HG02852 (cell line): ENCODE results near the gene GAL3ST1.

Source experiments
- ATAC-seq: cut with Tn5 transposase; IDR thresholded peaks from one replicate; pipeline ENCODE4 v1.9.1; 2021; ENCODE audit warnings: mild to moderate bottlenecking, moderate library complexity; ENCODE audit not compliant: unreplicated experiment

GAL3ST1 gene

DNA sequence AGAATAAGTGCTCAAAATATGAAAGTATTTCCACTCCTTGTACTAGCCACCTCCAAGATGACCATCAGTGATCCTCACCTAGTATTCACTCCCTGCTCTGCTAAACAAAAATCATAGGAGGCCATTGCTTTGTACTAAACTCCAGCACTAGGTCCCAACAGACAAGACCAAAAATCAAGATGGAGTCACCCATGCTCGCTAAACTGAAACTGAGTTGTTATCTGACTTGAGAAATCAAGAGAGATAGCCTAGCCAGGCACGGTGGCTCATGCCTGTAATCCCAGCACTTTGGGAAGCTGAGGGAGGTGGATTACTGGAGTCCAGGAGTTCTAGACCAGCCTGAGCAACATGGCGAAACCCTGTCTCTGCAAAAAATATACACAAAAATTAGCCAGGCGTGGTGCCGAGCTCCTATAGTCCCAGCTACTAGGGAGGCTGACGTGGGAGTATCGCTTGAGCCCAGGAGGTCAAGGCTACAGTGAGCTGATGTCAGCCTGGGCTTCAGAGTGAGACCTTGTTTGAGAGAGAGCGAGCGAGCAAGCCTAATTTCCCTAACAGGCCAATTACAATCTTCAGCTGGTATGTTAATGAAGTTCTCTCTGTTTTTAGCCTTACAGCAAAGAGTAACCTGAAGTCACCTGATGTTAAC, 37.3 kb downstream of the GAL3ST1 start:
- no peak for ATAC-seq

DNA sequence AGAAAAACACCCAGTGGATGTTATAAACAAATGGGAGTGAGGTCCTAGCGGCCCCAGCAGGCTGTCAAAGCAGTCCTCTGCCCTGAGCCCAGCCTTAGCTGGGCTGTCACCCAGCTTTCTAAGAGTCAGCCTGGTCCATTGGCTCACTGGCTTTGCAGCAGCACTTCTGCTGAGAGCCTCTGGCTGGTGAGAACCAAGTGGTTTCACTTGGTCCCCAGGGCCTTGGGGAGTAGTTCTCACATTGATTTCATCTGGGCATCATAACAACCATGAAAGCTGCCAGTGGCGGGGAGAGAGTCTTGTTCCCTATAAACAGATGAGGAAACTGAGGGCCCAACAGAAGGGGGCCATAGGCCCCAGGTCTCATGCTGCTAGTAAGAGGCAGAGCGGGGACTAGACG, 39.3 kb downstream of the GAL3ST1 start:
- ATAC-seq = no peak

DNA sequence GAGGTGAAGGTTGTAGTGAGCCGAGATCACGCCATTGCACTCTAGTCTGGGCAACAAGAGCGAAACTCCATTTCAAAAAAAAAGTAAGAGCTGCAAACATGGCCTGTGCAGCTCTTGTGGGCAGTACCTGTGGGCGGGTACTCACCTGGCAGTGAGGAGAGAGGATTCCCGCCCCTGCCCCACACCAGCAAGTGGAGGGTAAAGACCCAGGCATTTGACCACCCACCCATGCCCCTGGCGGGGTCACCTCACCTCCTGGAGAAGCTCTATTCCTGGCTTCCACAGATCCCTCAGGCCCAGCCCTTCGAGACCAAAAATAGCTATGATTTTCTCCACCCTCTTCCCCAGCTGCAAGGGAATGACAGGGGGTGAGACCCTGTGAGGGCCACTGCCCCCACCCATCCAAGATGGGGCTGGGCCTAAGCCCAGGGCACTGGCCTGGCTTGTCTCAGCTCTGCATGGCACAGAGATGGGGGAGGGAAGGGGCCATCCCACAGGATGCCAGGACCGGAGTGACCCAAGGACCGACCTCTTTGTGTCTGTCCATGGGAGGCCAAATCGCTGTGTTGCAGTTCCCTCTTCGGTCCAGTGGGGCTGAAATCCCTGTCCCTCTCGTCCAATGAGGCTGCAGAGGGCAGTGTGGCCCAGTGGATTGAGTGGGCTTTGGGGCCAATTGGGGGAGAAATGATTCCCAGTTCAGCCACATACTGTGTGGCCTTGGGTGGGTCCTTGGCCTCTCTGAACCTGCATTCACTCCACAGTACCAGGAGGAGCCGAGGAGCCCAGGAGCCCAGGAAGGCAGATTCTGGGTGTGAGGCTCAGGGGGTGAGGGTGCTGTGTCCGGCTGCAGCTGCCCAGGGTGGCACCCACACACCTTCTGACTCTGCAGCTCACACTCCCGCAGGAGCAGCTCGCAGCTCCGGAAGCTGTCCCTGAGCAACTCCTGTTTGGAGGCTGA, 42.5 kb downstream of the GAL3ST1 start:
- ATAC-seq = no peak

DNA sequence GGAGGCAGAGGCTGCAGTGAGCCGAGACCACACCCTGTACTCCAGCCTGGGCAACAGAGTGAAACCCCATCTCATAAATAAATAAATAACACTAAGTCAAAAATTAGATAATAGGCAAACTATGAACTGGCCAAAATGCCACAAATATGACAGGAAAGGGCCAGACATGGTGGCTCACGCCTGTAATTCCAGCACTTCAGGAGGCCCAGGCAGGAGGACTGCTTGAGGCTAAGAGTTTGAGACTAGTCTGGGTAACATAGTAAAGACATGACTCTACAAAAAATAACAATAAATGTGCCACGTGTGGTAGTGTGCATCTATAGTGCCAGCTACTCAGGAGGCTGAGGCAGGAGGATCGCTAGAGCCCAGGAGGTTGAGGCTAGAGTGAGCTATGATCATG, 47.8 kb downstream of the GAL3ST1 start:
- ATAC-seq = no peak

DNA sequence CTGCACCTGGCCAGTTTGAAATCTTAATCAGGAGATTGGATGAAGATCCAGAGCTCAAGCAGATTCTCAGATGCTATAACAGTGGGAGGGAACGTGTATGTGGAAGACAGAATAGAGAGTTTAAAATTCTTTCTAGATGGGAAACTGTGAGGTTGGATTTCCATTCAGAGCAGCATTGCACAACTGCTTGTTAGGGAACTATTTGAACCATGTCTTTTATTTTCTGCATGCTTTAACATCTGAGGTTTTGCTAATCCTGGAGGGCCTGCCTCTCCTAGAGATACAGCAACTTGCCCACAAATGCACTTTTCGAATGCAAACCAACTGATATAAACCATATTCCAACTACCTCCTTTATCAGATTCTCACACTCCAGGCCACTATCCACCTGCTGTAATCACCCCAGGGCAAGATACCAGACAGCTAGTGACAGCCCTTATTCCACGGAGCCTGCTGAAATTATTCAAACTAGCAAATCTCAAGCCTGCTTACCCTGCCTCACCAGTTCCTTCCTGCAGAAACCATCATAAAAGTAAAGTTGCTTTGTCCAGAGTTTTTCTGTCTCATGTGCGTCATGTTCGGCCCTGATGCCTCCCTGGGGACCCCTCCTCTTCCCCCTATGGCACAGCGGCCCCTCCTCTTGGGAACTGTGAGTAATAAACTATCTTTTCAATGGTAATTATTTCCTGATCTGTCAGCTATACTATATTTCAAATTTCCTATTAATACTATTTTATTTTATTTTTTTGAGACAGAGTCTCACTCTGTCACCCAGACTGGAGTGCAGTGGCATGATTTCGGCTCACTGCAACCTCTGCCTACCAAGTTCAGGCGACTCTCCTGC, 50.6 kb downstream of the GAL3ST1 start:
- ATAC-seq = no peak

DNA sequence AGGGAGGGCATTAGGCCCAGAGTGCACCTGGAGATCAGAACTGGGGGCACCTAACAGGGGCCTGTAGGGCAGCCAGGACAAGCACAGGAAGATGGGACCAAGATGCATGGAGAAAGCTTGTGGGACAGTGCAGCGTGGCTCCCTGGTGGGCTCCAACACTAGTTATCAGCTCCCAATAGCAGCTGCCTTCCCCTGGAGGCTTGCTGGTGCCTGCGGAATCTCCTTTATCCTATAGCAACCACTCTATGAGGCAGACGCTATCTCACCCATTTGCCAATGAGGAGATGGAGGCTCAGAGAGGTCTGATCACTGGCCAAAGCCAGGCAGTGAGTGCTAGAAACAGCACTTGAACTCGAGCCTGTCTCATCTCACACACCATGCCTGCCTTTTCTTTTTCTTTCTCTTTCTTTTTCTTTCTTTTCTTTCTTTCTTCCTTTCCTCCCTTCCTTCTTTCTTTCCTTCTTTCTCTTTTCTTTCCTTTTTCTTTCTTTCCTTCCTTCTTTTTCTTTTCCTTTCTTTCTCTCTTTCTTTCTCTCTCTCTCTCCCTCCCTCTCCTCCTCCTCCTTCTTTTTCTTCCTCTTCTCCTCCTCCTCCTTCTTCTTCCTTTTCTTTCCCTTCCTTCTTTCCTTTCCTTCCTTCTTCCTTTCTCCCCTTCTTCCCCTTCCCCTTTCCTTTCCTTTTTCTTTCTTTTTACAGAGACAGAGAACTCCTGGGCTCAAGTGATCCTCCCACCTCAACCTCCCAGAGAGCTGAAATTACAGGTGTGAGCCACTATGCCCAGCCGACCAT, 52.9 kb downstream of the GAL3ST1 start:
- ATAC-seq = no peak

DNA sequence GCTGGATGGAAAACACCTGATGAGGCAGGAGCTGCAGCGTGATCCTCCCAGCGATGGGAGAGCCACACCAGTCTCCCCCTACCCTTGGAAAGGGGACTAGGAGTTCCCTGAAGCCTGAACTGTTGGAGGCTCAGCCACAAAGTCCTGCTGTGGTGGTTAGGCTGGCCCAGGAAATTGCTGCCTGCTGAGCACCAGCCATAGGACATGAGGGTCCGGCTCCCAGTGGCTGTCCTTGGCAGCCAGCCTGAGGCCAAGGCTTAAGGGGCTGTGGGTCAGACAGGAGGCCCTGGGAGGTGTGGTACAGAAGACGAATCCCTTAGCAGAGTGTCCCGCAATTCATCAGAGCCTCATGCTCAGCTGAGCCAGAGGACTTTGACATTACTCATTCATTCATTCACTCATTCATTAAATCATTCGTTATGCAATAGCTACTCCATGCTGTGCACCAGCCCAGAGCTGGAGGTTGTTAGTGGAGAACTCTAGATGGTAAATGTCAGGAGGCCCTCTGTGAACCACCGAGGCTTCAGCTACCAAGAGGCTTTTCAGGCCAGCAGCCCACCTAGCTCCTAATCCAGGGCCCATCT, 54.5 kb downstream of the GAL3ST1 start:
- ATAC-seq = no peak

DNA sequence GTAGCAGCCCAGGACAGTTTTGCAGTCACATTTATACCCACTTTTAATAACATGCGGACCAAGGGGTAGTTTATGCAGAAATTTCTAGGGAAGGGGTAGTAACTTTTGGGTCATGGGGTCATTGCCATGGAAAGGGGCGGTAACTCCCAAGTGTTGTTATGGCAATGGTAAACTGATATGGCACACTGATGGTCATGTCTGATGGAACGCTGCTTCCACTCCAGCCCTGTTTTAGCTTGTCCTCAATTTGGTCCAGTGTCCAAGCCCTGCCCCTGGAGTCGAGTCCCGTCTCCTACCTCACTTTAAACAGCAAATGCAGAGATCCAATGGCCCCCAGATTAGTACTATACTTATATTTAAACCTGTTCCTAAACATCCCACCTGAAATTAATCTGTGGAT, 57.7 kb downstream of the GAL3ST1 start:
- ATAC-seq = no peak

DNA sequence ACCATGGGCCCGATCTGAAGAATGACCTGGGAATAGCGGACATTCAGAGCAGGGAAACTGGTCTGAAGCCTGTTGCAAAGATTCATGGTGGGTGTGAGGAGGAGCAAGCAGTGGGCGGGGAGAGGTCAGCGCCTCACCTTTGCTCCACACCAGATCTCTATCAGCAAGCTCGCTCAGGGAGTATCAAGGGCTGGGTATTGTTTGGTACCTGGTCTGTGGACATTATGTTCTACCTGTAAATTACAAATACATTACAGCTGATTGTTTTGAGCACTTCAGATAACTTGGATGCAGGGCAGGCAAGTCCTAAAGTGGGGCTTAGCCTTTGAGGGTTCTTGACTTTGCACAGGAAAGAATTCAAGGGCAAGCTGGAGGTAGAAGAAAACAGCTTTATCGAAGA, 58.2 kb downstream of the GAL3ST1 start:
- ATAC-seq = no peak

DNA sequence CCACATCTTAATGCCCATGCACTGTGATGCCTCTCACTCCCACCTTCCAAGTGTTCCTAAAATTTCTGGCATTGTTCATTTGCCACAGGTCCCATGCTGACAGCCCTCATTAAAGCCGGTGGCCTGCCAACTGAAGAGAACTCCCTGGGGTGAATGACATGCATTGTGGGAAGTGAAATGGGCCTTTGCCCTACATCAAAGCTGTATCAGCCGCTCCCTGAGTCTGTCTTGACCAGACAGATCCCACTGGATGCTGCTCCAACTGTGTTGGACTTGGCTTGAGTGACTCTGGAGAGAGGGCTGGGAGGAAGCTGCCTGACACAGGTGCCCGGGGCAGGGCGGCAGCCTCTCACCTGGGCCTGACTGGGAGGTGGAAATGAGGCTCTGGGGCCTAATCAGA, 60.2 kb downstream of the GAL3ST1 start:
- ATAC-seq = no peak

DNA sequence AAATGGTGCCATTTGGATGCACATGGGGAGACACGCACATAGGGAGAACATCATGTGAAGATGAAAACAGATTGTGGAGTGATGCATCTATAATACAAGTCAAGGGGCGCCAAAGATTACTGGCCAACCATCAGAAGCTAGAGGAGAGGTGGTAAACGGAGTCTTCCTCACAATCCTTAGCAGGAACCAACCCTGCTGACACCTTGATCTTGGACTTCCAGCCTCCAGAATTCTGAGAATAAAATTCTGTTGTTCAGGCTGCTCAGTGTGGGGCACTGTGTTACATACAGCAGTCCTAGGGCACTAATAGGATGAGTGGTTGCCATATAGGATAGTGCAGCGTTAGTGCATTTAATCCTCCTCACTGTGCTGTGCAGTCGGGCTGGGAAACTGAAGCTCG, 61.0 kb downstream of the GAL3ST1 start:
- ATAC-seq = no peak

DNA sequence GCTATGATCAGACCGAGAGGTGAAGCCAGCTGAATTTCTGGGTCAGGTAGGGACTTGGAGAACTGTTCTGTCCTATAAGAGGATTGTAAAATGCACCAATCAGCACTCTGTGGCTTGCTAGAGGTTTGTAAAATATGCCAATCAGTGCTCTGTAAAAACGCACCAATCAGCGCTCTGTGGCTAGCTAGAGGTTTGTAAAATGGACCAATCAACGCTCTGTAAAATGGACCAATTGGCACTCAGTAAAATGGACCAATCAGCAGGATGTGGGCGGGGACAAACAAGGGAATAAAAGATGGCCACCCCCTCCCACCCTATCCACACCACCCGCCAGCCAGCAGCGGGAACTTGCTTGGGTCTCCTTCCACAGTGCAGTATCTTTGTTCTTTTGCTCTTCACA, 62.6 kb downstream of the GAL3ST1 start:
- no peak for ATAC-seq

DNA sequence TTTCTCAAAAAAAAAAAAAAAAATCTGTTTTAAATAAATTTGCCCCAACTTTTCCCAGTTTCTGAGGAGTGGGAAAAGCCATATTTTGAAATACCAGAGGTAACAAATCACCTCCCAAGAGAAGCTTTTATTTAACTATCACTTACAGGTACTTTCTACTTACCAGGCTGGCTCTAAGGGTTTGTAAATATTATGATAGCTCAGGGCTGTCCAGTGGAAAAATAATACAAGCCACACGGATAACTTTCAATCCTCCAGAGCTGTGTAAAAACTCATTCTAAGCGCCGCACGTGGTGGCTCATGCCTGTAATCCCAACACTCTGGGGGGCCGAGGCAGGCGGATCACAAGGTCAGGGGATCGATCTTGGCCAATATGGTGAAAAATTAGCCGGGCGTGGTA, 63.4 kb downstream of the GAL3ST1 start:
- no peak for ATAC-seq

DNA sequence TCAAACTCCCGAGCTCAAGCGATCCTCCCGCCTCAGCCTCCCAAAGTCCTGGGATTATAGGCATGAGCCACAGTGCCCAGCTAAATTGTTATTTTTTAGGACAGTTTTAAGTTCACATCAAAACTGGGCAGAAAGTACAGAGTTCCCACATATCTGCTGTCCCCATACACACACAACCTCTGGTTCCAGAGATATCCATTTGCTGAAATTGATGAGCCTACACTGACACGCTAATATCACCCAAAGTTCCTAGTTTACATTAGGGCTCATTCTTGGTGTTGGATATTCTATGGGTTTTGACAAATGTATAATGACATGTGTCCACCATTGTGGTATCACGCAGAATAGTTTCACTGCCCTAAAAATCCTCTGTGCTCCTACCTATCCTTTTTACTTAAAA, 66.2 kb downstream of the GAL3ST1 start:
- ATAC-seq = no peak

DNA sequence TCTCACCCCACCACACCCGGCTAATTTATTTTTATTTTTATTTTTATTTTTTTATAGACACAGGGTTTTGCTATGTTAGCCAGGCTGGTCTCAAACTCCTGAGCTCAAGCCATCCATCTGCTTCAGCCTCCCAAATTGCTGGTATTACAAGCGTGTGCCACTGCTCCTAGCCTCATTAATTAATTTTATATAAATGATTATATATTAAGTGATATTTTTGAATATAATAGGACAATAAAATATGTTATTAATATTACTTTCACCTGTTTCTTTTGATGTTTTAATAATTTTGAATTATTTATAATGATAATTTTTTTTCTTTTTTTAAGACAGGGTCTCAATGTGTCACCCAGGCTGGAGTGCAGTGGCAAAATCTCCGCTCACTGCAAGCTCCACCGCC, 66.8 kb downstream of the GAL3ST1 start:
- ATAC-seq = no peak

DNA sequence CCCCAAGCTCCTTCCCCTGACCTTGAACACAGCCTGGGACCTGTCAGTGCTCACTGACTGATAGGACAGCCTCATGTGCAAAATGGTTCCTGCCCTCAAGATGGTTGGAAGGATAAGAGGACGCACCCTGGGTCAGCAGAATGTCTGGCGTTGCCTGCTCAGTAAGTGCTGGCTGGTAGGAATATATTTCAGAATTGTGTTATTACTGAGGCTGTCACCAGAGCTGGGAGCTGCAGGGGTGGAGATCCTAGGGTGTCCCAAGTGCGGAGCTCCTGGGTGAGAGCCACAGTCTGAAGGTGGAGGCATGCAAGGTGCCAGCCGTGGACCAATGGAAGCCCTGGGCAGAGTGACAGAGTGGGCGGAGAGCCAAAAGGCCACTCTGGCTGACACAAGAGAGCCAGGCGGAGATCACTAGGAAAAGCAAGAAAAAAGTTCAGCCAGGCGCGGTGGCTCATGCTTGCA, 67.9 kb downstream of the GAL3ST1 start:
- ATAC-seq = no peak
